Mesothelial cell of epicardium (in vitro differentiated cells): ENCODE results near the gene MNT. TPM values are rescaled to one million over a fixed set of nuclear protein-coding genes. Genes with fewer than 3 reads are reported as not detected.

ENCODE experiments used
- DNase-seq, 2 experiments: peaks; one replicate each; pipeline ENCODE4 v3.0.0; 2021; ENCODE audit warnings: low spot score in 2 of 2; ENCODE audit not compliant: unreplicated experiment in 2 of 2
- H3K27ac Mint-ChIP-seq: 2 replicates; pipeline ENCODE4 v1.8.0; 2021; ENCODE audit warnings: mixed read lengths
- H3K27me3 Mint-ChIP-seq: 2 replicates; pipeline ENCODE4 v1.8.0; 2021; ENCODE audit warnings: low read depth, mixed read lengths
- H3K36me3 Mint-ChIP-seq: 2 replicates; pipeline ENCODE4 v1.8.0; 2021; ENCODE audit warnings: mixed read lengths
- H3K4me1 Mint-ChIP-seq: 2 replicates; pipeline ENCODE4 v1.8.0; 2021; ENCODE audit warnings: mixed read lengths
- H3K4me3 Mint-ChIP-seq: 2 replicates; pipeline ENCODE4 v1.8.0; 2021; ENCODE audit warnings: mild to moderate bottlenecking, moderate library complexity, mixed read lengths
- H3K9me3 Mint-ChIP-seq: 2 replicates; pipeline ENCODE4 v1.8.0; 2021; ENCODE audit warnings: mixed read lengths
- total RNA-seq: library from RNA; stranded (reverse); gene quantifications from 3 replicates; pipeline ENCODE4 v1.2.1, GENCODE V29; 2021
- TF ChIP-seq, protein P1 (sequence below): fragments of 200-600 bp; sonication (generic); IDR thresholded peaks from one replicate; pipeline ENCODE4 v1.5.0; 2021; ENCODE audit warnings: antibody characterized with exemption; ENCODE audit not compliant: unreplicated experiment

MNT gene
- total RNA-seq, 1 donor from 2014 or later: 49.1 TPM

DNA sequence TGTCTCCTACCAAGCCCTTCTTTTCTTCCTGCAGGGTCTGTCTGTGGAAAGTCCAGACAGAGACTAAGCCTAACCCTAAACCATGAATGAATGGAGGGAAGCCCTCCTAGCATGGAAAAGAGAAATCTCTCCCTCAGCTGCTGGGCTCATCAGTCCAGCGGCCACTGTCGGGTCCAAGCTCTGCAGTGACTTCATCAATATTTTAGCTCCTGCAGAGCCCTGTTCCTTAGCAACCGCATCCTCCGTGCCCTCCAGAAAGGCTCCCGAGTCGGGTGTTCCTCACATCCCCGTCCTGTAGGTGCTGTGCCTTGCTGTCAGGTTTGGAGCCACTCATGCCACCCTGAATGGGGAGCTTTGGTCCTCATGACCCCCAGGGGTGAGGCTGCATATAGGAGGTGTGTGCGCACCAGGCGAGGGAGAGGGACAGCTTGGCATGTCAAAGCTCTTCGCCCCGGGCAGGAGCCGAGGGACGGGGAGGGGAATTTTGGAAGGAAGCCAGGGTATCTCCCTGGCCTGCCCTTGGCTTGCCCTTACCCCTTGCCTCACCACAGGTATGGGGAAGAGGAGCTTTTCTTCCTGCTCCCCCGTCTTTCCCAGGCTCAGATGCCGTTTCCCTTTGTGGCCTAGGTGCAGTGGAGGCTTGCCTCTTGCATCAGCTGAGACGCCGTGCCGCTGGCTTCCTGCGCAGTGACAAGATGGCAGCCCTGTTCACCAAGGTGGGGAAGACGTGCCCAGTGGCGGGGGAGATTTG is 39.7 kb downstream of the MNT start:
- H3K27ac Mint-ChIP-seq: no peak overlapping the region
- H3K27me3 Mint-ChIP-seq: no peaks in the 10 kb centered on the region
- peaks cover 4% of the 10 kb centered on the region for H3K4me1 Mint-ChIP-seq
- H3K9me3 Mint-ChIP-seq: no peaks in the 10 kb centered on the region
- peaks cover 6% of the 10 kb centered on the region for H3K36me3 Mint-ChIP-seq
- no peak for DNase-seq
- TF ChIP-seq, protein P1, sequence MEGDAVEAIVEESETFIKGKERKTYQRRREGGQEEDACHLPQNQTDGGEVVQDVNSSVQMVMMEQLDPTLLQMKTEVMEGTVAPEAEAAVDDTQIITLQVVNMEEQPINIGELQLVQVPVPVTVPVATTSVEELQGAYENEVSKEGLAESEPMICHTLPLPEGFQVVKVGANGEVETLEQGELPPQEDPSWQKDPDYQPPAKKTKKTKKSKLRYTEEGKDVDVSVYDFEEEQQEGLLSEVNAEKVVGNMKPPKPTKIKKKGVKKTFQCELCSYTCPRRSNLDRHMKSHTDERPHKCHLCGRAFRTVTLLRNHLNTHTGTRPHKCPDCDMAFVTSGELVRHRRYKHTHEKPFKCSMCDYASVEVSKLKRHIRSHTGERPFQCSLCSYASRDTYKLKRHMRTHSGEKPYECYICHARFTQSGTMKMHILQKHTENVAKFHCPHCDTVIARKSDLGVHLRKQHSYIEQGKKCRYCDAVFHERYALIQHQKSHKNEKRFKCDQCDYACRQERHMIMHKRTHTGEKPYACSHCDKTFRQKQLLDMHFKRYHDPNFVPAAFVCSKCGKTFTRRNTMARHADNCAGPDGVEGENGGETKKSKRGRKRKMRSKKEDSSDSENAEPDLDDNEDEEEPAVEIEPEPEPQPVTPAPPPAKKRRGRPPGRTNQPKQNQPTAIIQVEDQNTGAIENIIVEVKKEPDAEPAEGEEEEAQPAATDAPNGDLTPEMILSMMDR: no peak
- no peak overlapping the region for H3K4me3 Mint-ChIP-seq

GRCh38 chr17:2357931-2358434 is 42.9 kb downstream of the MNT start:
- H3K4me1 Mint-ChIP-seq: peaks cover 4% of the 10 kb centered on the region
- H3K27me3 Mint-ChIP-seq: no peaks in the 10 kb centered on the region
- TF ChIP-seq, protein P1: no peak
- H3K36me3 Mint-ChIP-seq: peaks cover 6% of the 10 kb centered on the region
- no peak overlapping the region for H3K4me3 Mint-ChIP-seq
- H3K27ac Mint-ChIP-seq: no peak overlapping the region
- no peaks in the 10 kb centered on the region for H3K9me3 Mint-ChIP-seq
- no peak for DNase-seq

DNA sequence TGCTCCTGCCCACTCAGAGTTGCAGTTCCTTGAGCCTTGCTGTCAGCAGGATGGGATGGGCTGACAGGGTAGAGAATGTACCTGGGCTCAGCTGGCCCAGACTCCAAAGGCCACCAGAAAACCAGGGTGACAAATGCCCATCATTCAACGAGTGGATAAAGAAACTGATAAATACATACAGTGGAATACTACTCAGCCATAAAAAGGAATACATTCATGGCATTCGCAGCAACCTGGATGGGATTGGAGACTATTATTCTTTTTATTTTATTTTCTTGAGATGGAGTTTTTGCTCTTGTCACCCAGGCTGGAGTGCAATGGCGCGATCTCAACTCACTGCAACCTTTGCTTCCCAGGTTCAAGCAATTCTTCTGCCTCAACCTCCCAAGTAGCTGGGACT is 43.6 kb downstream of the MNT start:
- Mint-ChIP-seq H3K27me3 (no peaks in the 10 kb centered on the region), H3K9me3 (no peaks in the 10 kb centered on the region), H3K36me3 (peaks cover 2% of the 10 kb centered on the region), H3K27ac (no peak overlapping the region), H3K4me3 (no peak overlapping the region), H3K4me1 (peaks cover 4% of the 10 kb centered on the region)
- DNase-seq: no peak
- TF ChIP-seq, protein P1: no peak

GRCh38 chr17:2354311-2354710 is 46.5 kb downstream of the MNT start:
- TF ChIP-seq, protein P1: no peak
- no peak for DNase-seq
- no peak overlapping the region for H3K27ac Mint-ChIP-seq
- peaks cover 4% of the 10 kb centered on the region for H3K4me1 Mint-ChIP-seq
- H3K9me3 Mint-ChIP-seq: no peaks in the 10 kb centered on the region
- no peaks in the 10 kb centered on the region for H3K27me3 Mint-ChIP-seq
- H3K4me3 Mint-ChIP-seq: no peak overlapping the region
- peaks cover 2% of the 10 kb centered on the region for H3K36me3 Mint-ChIP-seq

DNA sequence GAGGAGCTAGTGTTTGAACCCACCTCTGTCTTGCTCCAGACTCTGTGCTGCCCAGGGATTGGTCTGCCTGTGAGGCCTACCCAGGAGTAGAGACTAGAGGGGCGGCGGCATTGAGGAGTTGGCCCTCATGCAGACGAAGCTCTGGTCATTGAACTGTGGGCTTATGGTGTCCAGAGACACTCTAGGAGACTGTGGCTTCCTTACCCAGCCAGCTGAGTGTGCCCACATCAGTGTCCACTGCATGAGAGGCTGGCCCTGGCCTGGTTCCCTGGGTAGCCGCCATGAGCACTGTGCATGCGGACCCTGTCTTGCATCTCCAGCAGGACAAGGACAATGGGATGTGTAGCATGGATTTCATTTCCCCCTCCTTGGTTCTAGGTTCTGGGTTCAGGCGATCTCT is 49.6 kb downstream of the MNT start:
- Mint-ChIP-seq H3K4me3 (no peak overlapping the region), H3K27ac (no peak overlapping the region), H3K4me1 (peaks cover 15% of the 10 kb centered on the region), H3K27me3 (no peaks in the 10 kb centered on the region), H3K36me3 (no peaks in the 10 kb centered on the region), H3K9me3 (no peaks in the 10 kb centered on the region)
- TF ChIP-seq, protein P1: no peak
- DNase-seq: no peak
